ENCODE measurements around the gene LHB. TPM values are rescaled to one million over a fixed set of nuclear protein-coding genes. Genes with fewer than 3 reads are reported as not detected.

The LHB gene
- total and polyA plus RNA-seq, 8 donors: 0.31 to 0.57 TPM; not detected in 6

- Histone ChIP-seq H3K27ac (no peak overlapping the region), H3K9me3 (no peaks in the 10 kb centered on the region), H3K36me3 (peaks cover 0 to 93% of the 10 kb centered on the region in 2 donors), H3K4me3 (no peak overlapping the region), H3K27me3 (no peaks in the 10 kb centered on the region), H3K4me1 (no peaks in the 10 kb centered on the region)
- intact Hi-C loops (cut with DNase I): no loop called here
- ATAC-seq (no peak), DNase-seq (no peak)
- TF ChIP-seq CTCF (IDR thresholded peaks at IDR 0.05): no peak
These were observed 5.7 kb downstream of the LHB start for GRCh38 chr19:49011194-49011593.

GRCh38 chr19:49010453-49010852, 6.4 kb downstream of the LHB start:
- intact Hi-C loops (cut with DNase I): no loop called here
- no peak for TF ChIP-seq CTCF (IDR thresholded peaks at IDR 0.05)
- no peak overlapping the region for H3K4me3 ChIP-seq
- peaks cover 0 to 93% of the 10 kb centered on the region in 2 donors for H3K36me3 ChIP-seq
- H3K9me3 ChIP-seq: no peaks in the 10 kb centered on the region
- ATAC-seq (no peak), DNase-seq (no peak)
- H3K27ac ChIP-seq: no peak overlapping the region
- no peaks in the 10 kb centered on the region for H3K27me3 ChIP-seq
- no peaks in the 10 kb centered on the region for H3K4me1 ChIP-seq

GRCh38 chr19:49009828-49010227, 7.1 kb downstream of the LHB start:
- Histone ChIP-seq H3K27me3 (no peaks in the 10 kb centered on the region), H3K4me3 (no peak overlapping the region), H3K27ac (no peak overlapping the region), H3K4me1 (no peaks in the 10 kb centered on the region), H3K9me3 (no peaks in the 10 kb centered on the region), H3K36me3 (peaks cover 0 to 93% of the 10 kb centered on the region in 2 donors)
- ATAC-seq (no peak), DNase-seq (no peak)
- intact Hi-C loops (cut with DNase I): no loop called here
- TF ChIP-seq CTCF (IDR thresholded peaks at IDR 0.05): no peak

- intact Hi-C loops (cut with DNase I): no loop called here
- DNase-seq: no peak
- H3K27ac ChIP-seq: no peak overlapping the region
These were observed 10.0 kb downstream of the LHB start for GRCh38 chr19:49006905-49007304.

GRCh38 chr19:49004964-49005614, 11.8 kb downstream of the LHB start:
- no peaks in the 10 kb centered on the region for H3K4me1 ChIP-seq
- no peak overlapping the region for H3K27ac ChIP-seq
- no peaks in the 10 kb centered on the region for H3K9me3 ChIP-seq
- no peak for ATAC-seq
- DNase-seq: no peak
- no peaks in the 10 kb centered on the region for H3K27me3 ChIP-seq
- peaks cover 0 to 89% of the 10 kb centered on the region in 2 donors for H3K36me3 ChIP-seq
- intact Hi-C loops (cut with DNase I): no loop called here
- TF ChIP-seq CTCF (IDR thresholded peaks at IDR 0.05): no peak
- no peak overlapping the region for H3K4me3 ChIP-seq

More at GRCh38 chr19:49006905-49007304, 10.0 kb downstream of the LHB start:
- TF ChIP-seq CTCF (IDR thresholded peaks at IDR 0.05): no peak
- H3K4me3 ChIP-seq: no peak overlapping the region
- peaks cover 0 to 99% of the 10 kb centered on the region in 2 donors for H3K36me3 ChIP-seq
- no peaks in the 10 kb centered on the region for H3K9me3 ChIP-seq
- H3K4me1 ChIP-seq: no peaks in the 10 kb centered on the region
- ATAC-seq: no peak
- no peaks in the 10 kb centered on the region for H3K27me3 ChIP-seq

All from left lung (tissue), 10 donors.